HL-60 (cell line): ENCODE measurements around the gene MFN2.

ENCODE experiments used
- DNase-seq, 2 experiments: peaks; one replicate each; pipeline ENCODE4 v3.0.0-alpha.2; 2010 to 2020; ENCODE audit warnings: low read depth in 1 of 2, low spot score in 1 of 2
- H3K27ac ChIP-seq: fragments of 250-450 bp; sonication (Bioruptor Pico); replicated peaks from 2 replicates; pipeline ENCODE4 v1.5.1; 2020; ENCODE audit warnings: mild to moderate bottlenecking, moderate library complexity
- H3K27me3 ChIP-seq: fragments of 250-450 bp; sonication (Bioruptor Pico); 2 replicates; pipeline ENCODE4 v1.5.1; 2021; ENCODE audit warnings: mild to moderate bottlenecking, moderate library complexity; ENCODE audit not compliant: insufficient read depth, poor library complexity, severe bottlenecking
- H3K4me3 ChIP-seq: replicated peaks from 2 replicates; pipeline ENCODE4 v1.5.1; 2011; ENCODE audit warnings: mild to moderate bottlenecking, control low read depth, low read length; ENCODE audit not compliant: insufficient read depth
- GABPA ChIP-seq: IDR thresholded peaks from 2 replicates; pipeline ENCODE4 v1.6.1; 2012; ENCODE audit warnings: low read depth
- POLR2AphosphoS5 ChIP-seq: IDR thresholded peaks from 2 replicates; pipeline ENCODE4 v1.6.1; 2012; ENCODE audit warnings: low read depth
- REST ChIP-seq: IDR thresholded peaks from 2 replicates; pipeline ENCODE4 v1.6.1; 2012; ENCODE audit warnings: low read depth; ENCODE audit not compliant: insufficient replicate concordance
- SPI1 ChIP-seq: IDR thresholded peaks from 2 replicates; pipeline ENCODE4 v1.6.1; 2012; ENCODE audit warnings: low read depth, mild to moderate bottlenecking, borderline replicate concordance
- TF ChIP-seq, protein P1 (sequence below): IDR thresholded peaks from one replicate; pipeline ENCODE4 v1.5.1; 2011; ENCODE audit warnings: low read length, control low read depth, inconsistent platforms; ENCODE audit not compliant: insufficient read depth

The MFN2 gene

DNA sequence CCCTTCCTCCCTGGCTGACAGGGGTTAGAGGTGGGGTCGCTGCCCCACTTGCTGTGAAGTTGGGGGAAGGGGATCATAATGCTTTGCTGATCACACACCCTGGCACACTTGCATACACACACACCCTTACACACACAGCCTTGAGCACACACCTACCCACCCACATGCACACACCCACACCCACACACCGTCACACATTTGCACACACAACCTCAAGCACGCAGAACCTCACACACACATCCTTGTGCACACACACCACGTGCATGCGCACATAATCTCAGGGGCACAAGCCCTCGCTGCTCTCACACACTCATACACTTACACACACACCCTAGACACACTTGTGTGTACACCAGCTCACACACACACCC lies 66.5 kb downstream of the MFN2 start:
- no peak for DNase-seq
- no peak overlapping the region for H3K27ac ChIP-seq
- TF ChIP-seq, protein P1, sequence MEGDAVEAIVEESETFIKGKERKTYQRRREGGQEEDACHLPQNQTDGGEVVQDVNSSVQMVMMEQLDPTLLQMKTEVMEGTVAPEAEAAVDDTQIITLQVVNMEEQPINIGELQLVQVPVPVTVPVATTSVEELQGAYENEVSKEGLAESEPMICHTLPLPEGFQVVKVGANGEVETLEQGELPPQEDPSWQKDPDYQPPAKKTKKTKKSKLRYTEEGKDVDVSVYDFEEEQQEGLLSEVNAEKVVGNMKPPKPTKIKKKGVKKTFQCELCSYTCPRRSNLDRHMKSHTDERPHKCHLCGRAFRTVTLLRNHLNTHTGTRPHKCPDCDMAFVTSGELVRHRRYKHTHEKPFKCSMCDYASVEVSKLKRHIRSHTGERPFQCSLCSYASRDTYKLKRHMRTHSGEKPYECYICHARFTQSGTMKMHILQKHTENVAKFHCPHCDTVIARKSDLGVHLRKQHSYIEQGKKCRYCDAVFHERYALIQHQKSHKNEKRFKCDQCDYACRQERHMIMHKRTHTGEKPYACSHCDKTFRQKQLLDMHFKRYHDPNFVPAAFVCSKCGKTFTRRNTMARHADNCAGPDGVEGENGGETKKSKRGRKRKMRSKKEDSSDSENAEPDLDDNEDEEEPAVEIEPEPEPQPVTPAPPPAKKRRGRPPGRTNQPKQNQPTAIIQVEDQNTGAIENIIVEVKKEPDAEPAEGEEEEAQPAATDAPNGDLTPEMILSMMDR = no peak
- no peak for TF ChIP-seq SPI1
- TF ChIP-seq GABPA = no peak
- no peak for TF ChIP-seq POLR2AphosphoS5
- no peak for TF ChIP-seq REST
- no peaks in the 10 kb centered on the region for H3K27me3 ChIP-seq
- H3K4me3 ChIP-seq = no peak overlapping the region

GRCh38 chr1:12047120-12047876 lies 67.1 kb downstream of the MFN2 start:
- Histone ChIP-seq H3K27me3 (no peaks in the 10 kb centered on the region), H3K4me3 (no peak overlapping the region), H3K27ac (no peak overlapping the region)
- TF ChIP-seq REST (no peak), SPI1 (no peak), GABPA (no peak), POLR2AphosphoS5 (no peak)
- TF ChIP-seq, protein P1 = no peak
- no peak for DNase-seq

GRCh38 chr1:12048372-12048771 lies 68.1 kb downstream of the MFN2 start:
- TF ChIP-seq POLR2AphosphoS5 (no peak), SPI1 (no peak), REST (no peak), GABPA (no peak)
- TF ChIP-seq, protein P1 = no peak
- Histone ChIP-seq H3K27ac (no peak overlapping the region), H3K4me3 (no peak overlapping the region), H3K27me3 (no peaks in the 10 kb centered on the region)
- no peak for DNase-seq
